ENCODE results near the gene HSP90AA1.
A peak's percentile ranks its signal among the peaks of the same experiment; 100 is the strongest.

The HSP90AA1 gene

GRCh38 chr14:102063808-102064429, 22.9 kb downstream of the HSP90AA1 start:
- no peak for DNase-seq

GRCh38 chr14:102063109-102063807, 23.6 kb downstream of the HSP90AA1 start:
- DNase-seq, result peak in 1 of 2 experiments; percentile 13

- DNase-seq, result no peak
Observed at GRCh38 chr14:102058961-102059360, 27.9 kb downstream of the HSP90AA1 start.

GRCh38 chr14:102058146-102058545, 28.7 kb downstream of the HSP90AA1 start:
- DNase-seq, result no peak

GRCh38 chr14:102057480-102058114, 29.2 kb downstream of the HSP90AA1 start:
- DNase-seq, result no peak

- DNase-seq, result no peak
Observed at GRCh38 chr14:102056694-102057442, 30.0 kb downstream of the HSP90AA1 start.

GRCh38 chr14:102055181-102055901, 31.5 kb downstream of the HSP90AA1 start:
- no peak for DNase-seq

- DNase-seq, result no peak
Observed at GRCh38 chr14:102052522-102052921, 34.3 kb downstream of the HSP90AA1 start.

GRCh38 chr14:102050625-102051024, 36.2 kb downstream of the HSP90AA1 start:
- DNase-seq, result no peak

- DNase-seq, result no peak
Observed at GRCh38 chr14:102050026-102050405, 36.8 kb downstream of the HSP90AA1 start.

- DNase-seq, result no peak
Observed at GRCh38 chr14:102049258-102050025, 37.4 kb downstream of the HSP90AA1 start.

- no peak for DNase-seq
Observed at GRCh38 chr14:102047808-102048540, 38.9 kb downstream of the HSP90AA1 start.

- DNase-seq, result no peak
Observed at GRCh38 chr14:102046337-102047278, 40.2 kb downstream of the HSP90AA1 start.

- DNase-seq, result no peak
Observed at GRCh38 chr14:102044566-102044965, 42.3 kb downstream of the HSP90AA1 start.

GRCh38 chr14:102043251-102044025, 43.4 kb downstream of the HSP90AA1 start:
- DNase-seq, result peak in 1 of 2 experiments; percentile 8

GRCh38 chr14:102042699-102043098, 44.1 kb downstream of the HSP90AA1 start:
- no peak for DNase-seq

DNA sequence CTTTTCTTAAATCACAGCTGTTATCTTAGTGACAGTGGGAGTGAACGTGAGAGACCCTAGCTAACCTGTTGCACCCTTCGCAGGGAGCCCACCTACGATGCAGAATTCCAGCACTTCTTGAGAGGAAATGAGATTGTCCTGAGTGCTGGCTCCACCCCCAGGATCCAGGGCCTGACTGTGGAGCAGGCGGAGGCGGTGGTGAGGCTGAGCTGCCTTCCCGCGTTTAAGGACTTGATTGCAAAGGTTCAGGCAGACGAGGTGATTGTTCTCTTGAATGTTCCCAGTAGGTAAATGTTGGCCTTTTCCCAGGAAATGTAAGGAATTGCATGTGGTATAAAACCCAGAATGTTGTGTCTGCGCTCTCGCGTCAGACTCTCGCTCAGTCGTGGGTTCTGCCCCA, 46.7 kb downstream of the HSP90AA1 start:
- DNase-seq, result no peak

DNA sequence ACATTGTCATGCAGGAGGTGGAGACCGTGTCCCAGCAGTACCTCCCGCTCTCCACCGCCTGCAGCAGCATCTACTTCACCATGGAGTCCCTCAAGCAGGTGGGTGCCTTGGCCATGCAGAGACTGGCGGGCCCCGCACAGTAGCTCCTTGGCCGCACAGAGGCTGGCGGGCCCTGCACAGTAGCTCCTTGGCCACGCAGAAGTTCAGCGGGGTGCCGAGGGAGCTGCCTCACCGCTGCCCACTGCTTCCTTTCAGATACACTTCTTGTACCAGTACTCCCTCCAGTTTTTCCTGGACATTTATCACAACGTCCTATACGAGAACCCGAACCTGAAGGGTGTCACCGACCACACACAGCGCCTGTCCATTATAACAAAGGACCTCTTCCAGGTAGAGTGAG, 47.7 kb downstream of the HSP90AA1 start:
- DNase-seq, result no peak

GRCh38 chr14:102037686-102038085, 49.2 kb downstream of the HSP90AA1 start:
- DNase-seq, result no peak
